GM19397 (cell line): ENCODE measurements around the gene HTR3D.
"Not testable (repeated sequence)": the region's sequence is repeated elsewhere in the genome, so short reads cannot be mapped to it uniquely, and the experiment has no call there.

ENCODE experiments used
- ATAC-seq: cut with Tn5 transposase; IDR thresholded peaks from one replicate; pipeline ENCODE4 v1.9.1; 2021; ENCODE audit warnings: mild to moderate bottlenecking, moderate library complexity; ENCODE audit not compliant: unreplicated experiment

Gene HTR3D, protein sequence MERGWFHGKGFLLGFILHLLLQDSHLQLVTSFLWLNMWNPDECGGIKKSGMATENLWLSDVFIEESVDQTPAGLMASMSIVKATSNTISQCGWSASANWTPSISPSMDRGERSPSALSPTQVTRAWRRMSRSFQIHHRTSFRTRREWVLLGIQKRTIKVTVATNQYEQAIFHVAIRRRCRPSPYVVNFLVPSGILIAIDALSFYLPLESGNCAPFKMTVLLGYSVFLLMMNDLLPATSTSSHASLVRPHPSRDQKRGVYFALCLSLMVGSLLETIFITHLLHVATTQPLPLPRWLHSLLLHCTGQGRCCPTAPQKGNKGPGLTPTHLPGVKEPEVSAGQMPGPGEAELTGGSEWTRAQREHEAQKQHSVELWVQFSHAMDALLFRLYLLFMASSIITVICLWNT

DNA sequence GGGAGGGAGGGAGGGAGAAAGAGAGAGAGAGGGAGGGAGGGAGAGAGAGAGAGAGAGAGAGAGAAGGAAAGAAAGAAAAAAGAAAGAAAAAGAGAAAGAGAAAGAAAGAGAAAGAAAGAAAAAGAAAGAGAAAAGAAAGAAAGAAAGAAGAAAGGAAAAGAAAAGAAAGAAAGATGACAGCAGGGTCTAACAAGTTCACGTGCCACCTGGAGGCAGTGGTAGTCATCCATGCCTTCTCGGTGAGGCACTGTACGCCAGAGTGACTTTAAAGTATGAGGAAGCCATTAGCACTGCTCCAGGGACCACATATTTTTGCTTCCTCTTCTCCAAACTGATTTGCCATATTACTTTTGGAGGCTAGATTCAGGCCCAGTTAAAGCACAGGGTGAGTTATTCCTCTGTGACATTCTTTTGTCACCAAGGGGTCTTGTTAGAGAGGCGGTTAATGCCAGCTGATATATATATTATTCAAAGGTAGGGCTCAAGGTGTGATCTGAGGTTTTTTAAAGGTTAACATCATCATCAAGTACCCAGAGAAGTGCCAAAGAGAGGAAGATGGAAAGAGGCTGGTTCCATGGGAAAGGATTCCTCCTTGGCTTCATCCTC lies at the start of gene HTR3D:
Gene HTR3D, plus strand, starts transcription at position 556 of the 606 bp plus-strand sequence. Its CDS starts 0 bp downstream, at position 556.
- ATAC-seq, result no peak

DNA sequence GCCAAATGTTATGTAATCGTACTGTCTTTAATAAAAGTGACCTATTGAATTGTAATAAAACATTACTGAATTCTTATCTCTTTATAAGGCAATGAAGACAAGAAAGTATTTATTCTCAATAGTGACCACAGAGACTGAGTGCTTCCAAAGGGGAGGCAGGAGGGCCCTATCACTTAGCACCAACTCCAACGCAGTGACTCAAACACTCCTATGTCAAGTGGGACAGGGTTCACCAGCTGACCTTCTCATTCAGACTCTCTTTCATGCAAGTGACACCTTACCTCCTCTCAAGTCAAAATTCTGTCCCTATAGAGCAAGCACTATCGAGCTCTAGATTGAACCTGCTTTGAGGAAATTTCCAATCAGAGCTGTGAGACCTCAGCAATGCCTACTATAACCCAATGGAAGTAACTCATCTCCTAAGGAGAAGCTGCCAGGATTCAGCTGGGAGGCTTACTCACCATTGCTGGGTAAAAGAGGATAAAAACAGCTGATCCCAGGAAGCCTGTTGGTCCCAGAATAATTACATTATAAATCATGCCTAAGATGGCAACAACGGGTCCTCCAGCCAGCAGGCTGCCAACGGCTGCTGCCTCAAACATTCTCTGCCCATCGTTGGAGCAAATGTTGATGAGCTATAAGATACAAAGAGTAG lies 49.4 kb upstream of the HTR3D start:
- no peak for ATAC-seq

DNA sequence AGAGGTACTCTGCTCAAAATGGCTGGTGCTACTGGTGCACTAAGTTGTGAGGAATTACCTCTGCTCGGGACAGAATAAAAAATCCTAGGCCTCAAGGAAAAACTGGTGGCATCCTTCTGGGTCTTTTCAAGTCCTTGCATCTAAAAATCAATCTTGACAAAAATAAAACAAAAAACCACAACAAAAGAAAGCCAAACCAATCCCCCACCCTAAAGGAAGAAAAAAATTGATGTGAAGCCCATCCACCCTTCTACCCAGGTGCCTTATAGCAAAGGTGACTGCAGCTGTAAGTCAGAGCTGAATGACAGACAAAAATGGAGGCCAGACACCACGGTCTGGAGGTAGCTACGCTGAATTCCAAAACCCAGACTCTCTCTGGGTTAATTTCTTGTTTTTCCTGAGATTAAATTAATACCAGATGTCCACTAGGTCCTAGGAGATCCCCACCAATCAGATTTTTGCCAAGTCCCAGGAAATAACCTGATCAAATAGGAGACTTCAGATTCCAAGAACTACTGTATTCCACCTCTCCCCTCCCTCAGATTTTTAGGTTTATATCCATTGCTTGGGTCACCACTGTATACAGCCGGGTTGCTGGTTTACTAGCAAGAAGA lies 47.3 kb upstream of the HTR3D start:
- no peak for ATAC-seq

DNA sequence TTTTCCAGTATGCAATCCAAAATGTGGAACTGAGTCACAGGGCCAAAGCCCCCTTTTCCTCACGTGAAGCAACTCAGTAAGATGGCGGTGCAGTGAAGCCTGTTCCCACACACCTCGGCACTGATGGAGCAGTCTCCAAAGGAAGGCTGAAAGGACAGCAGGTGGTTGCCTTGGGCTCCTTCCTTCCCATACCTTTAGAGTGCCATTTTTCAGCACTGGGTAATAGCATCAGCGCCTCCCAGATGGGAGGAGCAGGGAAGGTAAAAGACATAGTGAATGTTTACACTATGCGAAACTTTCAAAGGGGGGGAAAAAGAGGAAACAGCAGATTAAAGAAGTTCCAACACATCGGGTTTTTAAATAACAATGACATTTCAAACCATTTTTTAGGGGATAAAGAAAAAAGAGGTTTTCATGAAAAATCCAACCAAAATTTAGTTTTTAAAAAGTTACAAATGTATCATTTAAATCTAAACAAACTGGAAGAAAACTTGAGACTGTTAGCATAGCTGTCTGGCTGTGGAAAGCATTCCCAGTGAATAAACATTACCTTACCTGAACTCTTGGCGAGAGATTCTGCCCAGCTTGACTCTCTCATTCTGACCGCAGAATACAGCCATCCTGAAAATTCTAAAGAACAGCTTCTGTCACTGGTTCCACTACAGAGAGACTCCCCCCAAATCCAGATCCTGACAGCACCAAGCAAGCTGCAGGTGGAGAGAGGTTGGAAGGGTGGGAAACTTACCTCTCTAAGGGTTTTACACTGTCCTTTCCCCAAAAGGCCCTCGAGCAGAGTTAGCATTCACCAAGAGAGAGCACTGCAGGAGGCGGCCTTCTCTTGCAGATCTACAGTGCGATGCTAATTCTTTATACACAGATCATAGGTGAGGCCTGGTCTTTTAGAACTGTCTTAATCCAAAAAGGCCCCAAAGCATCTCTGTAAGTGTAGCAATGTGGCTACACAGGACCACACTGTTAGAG lies 46.5 kb upstream of the HTR3D start:
- ATAC-seq, result no peak

DNA sequence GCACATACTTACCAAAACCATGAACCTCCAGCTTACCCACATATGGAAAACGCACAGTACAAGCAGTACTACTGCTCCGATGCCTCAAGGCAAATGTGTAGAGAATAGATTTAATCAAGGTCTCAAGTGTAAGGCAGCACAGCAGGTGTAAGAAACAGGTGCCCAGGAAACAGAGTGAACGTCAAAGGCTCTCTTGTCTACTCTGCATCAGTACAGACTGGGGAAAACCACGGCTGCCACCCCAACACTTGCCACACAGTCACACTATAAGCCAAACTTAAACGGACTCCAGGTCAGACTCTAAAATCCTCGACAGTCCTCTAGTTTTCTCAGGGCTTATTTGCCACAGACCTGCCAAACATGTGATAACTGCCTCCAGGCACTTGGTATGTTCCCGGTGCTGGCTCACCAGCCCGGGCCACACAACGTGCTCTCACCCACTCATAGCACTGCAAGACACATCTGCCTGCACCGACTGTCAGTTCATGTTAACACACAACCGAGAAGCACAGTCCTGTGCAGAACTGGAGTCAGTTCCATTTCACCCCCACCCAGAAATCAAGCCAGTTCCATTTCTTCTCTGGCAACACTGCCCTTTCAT lies 44.4 kb upstream of the HTR3D start:
- no peak for ATAC-seq

DNA sequence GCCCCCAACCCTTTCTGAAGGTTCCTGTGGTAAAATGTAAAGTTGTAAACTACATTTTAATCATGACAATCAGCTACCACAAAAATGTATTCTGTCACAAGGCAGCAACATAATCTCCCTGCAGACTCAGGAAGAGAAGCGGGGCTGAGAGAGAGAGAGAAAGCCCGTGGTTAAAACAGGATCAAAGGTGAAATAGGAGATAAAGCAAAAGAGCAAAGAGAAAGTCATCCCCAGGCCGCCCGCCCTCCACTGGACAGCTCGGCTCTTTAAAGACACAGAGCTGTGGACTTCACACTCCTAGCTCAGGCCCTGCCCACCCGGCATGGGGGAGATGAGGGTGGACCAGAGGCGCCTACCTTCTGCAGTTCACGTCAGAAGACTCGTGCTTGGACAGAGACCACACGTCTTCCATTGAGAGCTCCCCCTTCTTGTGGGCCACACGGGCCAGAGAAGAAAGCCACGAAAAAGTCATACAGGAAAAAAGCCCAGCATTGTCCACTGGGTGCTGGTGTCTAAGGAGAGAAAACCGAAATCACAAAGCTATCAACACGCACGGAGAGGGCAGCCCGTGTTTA lies 43.2 kb upstream of the HTR3D start:
- no peak for ATAC-seq

DNA sequence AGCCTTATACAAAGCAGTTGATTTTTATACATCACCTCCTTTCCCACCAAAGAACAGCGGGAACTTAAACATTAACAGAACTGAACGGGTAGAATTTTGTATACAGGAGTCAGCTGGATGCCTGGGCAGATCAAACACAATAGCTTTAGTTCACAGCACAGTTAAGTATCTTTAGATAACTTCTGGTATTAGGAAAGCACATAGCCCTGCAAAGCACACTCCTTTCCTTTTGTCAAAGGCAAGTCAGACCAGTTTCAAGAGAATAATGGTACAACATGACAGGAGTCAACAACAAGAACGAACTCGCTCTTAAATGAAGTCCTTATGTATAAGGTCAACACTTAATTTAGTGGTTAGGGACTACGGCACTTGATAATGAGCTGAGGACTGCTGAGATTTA lies 40.1 kb upstream of the HTR3D start:
- no peak for ATAC-seq

DNA sequence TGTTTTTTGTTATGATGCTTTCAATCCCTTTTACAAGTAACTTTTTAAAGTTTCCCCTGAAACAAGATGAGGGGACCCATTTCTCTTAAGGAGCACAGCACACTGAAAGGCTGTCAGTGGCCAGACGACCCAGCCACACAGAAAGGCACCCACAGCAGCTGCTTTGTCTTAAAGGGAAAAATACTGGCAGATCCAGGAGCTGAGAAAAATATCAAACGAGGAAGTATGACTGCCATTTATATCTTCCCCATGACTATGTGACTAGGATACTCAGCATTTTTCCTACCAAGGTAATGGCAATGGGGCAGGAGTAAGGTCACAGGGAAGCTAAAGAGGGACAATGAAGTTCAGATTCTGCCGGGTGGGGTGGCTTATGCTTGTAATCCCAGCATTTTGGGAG lies 29.8 kb upstream of the HTR3D start:
- no peak for ATAC-seq

DNA sequence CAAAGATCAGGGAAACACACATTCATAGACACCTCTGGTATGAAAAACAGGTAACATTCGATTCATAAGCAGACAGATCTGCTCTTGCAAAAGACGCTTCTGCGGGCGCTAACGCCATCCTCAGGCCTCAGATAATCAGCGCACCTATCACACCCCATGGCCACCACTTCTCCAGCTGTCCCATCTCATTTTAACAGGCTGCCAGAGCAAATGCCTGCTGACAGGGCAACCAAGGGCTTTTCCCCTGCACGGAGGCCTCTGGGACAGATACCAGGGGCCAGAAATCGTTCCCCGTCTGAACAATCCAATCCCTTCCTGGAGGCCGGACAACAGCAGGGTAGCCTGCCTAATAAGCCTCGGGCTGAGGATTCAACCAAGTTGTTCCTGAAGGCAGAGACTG lies 29.1 kb upstream of the HTR3D start:
- ATAC-seq, result no peak

DNA sequence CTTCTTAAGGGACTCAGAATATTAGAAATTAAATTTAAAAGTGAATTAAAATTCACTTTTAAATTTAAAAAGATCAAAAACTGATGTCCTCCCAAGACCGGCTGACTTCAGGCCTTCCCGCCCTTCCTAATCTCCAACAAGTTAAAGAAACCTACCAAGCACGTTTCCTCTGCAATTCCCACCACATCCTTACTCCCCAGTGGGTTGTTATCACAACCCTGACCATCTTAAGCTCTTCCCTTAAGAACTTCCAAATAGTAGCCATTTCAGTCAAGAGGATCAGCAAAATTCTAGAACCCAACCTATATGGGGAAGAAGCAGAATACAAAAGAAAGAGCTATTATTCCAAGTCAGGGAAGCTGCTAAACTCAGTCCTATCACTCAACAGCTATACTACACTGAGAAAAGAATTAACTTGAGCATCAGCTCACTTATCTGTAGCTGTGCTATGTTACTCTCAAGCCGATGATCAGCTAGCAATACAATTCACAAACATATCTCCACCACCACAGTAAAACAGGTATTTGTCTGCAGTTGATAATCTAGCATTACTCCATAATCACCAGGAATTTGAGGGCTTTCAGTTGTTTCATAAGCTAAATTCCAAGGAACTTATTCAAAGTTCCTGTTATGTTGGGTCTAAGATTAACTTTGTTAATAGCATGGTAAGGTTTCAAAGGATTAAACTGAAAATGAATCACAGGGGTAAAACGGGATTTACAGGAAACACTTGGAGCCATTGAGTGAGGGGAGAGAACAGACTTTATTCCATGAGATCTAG lies 28.2 kb upstream of the HTR3D start:
- no peak for ATAC-seq

DNA sequence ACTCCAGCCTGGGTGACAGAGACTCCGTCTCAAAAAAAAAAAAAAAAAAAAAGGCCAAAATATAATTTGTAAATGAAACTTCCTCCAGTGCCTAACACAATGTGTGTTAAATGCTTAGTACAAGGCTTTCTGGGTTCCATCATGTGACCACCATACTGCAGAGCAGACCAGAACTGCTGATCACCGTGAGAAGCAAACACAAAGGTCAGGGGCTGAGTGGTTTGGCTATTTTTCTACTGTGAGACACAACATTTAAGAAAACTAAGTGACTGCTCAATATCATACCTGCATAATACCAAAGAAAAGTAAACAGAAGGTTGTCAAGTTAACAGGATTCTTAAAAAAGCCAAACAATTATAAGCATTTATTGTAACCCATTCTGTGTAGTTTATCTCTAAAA lies 27.1 kb upstream of the HTR3D start:
- no peak for ATAC-seq

DNA sequence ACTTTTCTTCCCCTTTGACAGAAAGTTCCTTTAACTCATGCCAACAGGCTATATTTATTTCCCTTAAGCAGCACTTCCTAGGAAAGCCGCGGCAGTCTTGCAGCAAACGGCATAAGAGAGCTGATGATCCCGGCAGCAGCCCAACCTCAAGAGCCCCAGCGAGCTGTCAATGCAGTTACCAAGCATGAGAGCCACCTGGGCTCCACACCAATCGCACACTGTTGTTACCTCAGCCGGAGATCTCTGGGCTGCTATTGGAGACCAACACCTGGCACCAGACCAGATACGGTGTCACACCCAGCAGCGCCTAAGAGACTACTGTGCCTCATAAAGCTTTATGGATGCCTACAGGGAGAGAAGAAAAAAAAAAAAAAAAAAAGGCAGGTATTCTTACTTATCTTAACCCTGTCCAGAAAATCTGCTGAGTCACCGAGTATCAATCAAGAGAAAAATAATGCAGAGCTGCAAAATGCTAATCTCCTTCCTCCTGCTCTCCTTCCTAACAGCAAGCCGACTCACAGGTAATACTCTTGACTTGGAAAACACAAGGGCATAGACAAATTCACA lies 25.5 kb upstream of the HTR3D start:
- peak; percentile 85 for ATAC-seq

DNA sequence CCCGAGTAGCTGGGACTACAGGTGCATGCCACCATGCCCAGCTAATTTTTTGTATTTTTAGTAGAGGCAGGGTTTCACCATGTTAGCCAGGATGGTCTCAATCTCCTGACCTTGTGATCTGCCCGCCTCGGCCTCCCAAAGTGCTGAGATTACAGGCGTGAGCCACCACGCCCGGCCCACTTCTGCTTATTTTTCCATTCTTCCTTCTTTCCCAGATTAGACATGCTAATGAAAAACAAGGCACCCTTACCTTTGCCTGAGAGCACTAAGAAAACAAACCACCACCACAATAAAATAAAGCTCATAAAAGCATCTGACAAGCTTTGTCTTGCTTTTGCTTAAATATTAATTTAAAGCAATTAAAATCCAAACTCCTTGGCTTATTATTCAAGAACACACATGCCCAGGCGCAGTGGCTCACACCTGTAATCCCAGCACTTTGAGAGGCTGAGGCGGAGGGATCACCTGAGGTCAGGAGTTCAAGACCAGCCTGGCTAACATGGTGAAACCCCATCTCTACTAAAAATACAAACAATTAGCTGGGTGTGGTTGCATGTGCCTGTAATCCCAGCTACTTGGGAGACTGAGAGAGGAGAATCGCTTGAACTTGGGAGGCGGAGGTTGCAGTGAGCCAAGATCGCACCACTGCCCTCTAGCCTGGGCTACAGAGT lies 24.3 kb upstream of the HTR3D start:
- not testable (repeated sequence) for ATAC-seq

DNA sequence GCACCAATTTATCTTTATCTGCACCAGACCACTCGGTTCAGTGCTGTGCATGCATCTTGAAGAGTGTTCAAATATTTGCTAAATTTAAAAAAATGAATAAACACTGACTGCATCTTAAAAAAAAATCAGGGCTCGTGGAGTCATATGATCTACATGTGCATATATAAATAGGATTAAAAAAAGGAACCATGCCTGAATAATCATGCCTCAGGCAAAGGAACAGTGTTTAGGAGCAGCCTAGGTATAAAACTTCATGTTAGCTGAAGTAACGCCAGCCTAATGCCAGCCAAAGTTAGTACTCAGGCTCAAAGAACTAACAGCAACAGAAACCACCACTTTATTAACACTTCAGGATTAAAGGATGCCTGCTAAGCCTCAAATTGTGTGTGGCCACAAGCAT lies 23.4 kb upstream of the HTR3D start:
- no peak for ATAC-seq

DNA sequence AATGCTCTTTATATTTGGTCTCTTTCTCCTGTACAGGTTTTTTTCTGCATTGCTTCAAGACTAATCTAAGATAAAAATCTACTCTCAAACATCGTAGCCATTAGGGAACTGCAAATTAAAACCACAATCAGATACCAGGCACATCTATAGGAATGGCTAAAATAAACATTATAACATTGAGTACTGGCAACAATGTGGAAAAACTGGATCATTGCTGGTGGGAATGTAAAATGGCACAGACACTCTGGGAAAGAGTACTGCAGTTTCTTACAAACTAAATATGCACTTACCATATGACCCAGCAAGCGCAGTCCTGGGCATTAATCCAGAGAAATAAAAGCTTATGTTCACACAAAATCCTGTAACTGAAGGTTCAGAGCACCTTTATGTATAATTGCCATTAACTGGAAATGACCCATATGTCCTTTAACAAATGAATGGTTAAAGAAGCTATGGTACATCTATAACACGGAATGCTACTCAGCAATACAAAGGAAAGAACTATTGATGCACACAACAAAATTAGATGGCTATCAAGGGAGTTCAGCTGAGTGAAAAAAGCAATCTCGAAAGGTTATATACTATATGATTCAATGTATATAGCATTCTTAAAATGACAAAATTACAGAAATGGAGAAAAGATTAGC lies 20.2 kb upstream of the HTR3D start:
- ATAC-seq, result no peak

DNA sequence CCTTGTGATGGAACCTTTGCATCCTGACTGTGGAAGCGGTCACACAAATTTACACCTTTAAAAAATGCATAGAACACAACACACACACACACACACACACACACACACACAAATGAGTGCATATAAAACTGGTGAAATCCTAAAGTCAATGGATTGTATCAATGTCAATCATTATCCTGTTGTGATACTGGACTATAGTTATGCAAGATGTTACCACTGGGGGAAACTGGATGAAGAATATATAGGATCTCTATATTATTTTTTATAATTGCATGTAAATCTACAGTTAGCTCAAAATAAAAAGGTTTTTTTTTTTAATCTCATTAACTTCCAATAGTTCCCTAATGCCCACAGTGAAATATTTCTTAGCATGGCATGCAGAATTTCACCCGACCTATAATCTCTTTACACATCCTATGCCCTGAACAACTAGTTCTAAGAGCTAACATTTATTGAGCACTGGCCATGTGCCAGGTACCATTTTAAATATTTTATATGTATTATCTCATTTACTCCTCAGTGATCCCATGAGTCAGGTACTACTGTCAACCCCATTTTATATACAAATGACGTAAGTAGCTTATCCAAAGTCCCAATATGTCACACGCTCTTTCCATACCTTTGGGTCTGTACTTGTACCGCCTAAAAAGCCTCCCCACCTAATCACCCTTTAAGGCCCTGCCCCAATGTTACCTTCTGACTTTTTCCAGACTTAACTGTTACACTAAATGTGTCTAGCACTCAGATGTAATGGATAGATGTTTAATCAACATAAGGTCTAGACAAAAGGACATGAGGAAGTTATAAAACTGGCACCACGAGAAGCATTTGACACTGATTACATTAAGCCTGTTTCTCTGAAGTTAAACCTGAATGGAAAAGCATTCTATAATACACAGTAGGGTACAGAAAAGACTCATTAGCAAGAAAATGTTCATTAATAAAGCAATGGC lies 19.3 kb upstream of the HTR3D start:
- ATAC-seq, result no peak
